OCI-LY3 (cell line): ENCODE measurements around the gene GNAL.

Experiments used
- H2AFZ ChIP-seq: fragments of 200-600, 300-600 bp; shearing (Covaris generic); 2 replicates; pipeline ENCODE4 v1.6.0; 2014; ENCODE audit warnings: antibody characterized with exemption, low read depth, low read length
- H3K27ac ChIP-seq: fragments of 200-600, 300-600 bp; sonication (generic); 2 replicates; pipeline ENCODE4 v1.5.1; 2014; ENCODE audit warnings: mild to moderate bottlenecking, low read length, moderate library complexity, mixed read lengths
- H3K27me3 ChIP-seq: fragments of 200-600, 300-600 bp; sonication (generic); 2 replicates; pipeline ENCODE4 v1.6.1; 2014; ENCODE audit warnings: low read depth, low read length, mixed read lengths
- H3K36me3 ChIP-seq: fragments of 200-600, 300-600 bp; sonication (generic); replicated peaks from 2 replicates; pipeline ENCODE3; 2014; ENCODE audit warnings: low read depth, low read length, mixed read lengths
- H3K4me1 ChIP-seq: fragments of 300-600, 200-600 bp; sonication (generic); 2 replicates; pipeline ENCODE4 v1.6.1; 2014; ENCODE audit warnings: low read length, mixed read lengths
- H3K4me2 ChIP-seq: fragments of 200-600, 300-600 bp; sonication (generic); 2 replicates; pipeline ENCODE4 v1.6.1; 2014; ENCODE audit warnings: low read length, mixed read lengths
- H3K4me3 ChIP-seq: fragments of 300-600, 200-600 bp; sonication (generic); 2 replicates; pipeline ENCODE4 v1.5.1; 2014; ENCODE audit warnings: antibody characterized with exemption, mild to moderate bottlenecking, low read length, moderate library complexity
- H3K79me2 ChIP-seq: fragments of 300-600, 200-600 bp; shearing (Covaris generic); 2 replicates; pipeline ENCODE4 v1.6.1; 2014; ENCODE audit warnings: mild to moderate bottlenecking, low read length, mixed read lengths
- H3K9ac ChIP-seq: fragments of 300-600, 200-600 bp; shearing (Covaris generic); 2 replicates; pipeline ENCODE4 v1.6.0; 2014; ENCODE audit warnings: mild to moderate bottlenecking, low read length, moderate library complexity
- H3K9me3 ChIP-seq: fragments of 200-600, 300-600 bp; shearing (Covaris generic); 2 replicates; pipeline ENCODE4 v1.6.1; 2014; ENCODE audit warnings: low read length, mixed read lengths; ENCODE audit not compliant: insufficient read depth
- H4K20me1 ChIP-seq: fragments of 200-600, 300-600 bp; sonication (generic); 2 replicates; pipeline ENCODE4 v1.6.1; 2016; ENCODE audit warnings: low read length, mixed read lengths; ENCODE audit not compliant: insufficient read depth
- EZH2phosphoT487 ChIP-seq: fragments of 200-600 bp; shearing (Covaris generic); IDR thresholded peaks from 2 replicates; pipeline ENCODE4 v1.6.1; 2018; ENCODE audit warnings: antibody characterized with exemption, mixed run types, low read depth
- TF ChIP-seq, protein P1 (sequence below): fragments of 200-600, 300-600 bp; sonication (generic); IDR thresholded peaks from 2 replicates; pipeline ENCODE4 v1.5.1; 2014; ENCODE audit warnings: antibody characterized with exemption, low read length, low read depth

Gene GNAL

DNA sequence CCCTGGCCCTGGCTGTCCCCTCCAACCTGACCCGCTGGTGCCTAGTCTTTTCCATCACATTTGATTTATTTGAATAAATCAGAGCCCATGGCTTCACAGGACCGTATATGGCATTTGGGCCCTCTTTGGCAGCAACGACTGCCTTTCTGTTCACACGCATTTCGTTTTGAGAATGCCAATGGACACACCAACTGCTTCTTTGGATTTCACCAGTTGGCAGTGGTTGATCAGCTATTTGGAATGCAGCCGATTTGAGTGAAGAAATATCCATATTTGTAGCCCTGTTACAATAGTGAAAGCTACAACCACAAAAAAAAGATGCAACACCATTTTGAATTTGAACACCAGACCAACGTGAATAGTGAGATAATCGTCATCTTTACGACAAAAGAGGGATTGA is 56.5 kb downstream of the GNAL start:
- H3K9me3 ChIP-seq: no peaks in the 10 kb centered on the region
- H4K20me1 ChIP-seq: no peaks in the 10 kb centered on the region
- H2AFZ ChIP-seq: no peak overlapping the region
- no peaks in the 10 kb centered on the region for H3K79me2 ChIP-seq
- H3K9ac ChIP-seq: no peak overlapping the region
- no peak overlapping the region for H3K4me3 ChIP-seq
- TF ChIP-seq, protein P1, sequence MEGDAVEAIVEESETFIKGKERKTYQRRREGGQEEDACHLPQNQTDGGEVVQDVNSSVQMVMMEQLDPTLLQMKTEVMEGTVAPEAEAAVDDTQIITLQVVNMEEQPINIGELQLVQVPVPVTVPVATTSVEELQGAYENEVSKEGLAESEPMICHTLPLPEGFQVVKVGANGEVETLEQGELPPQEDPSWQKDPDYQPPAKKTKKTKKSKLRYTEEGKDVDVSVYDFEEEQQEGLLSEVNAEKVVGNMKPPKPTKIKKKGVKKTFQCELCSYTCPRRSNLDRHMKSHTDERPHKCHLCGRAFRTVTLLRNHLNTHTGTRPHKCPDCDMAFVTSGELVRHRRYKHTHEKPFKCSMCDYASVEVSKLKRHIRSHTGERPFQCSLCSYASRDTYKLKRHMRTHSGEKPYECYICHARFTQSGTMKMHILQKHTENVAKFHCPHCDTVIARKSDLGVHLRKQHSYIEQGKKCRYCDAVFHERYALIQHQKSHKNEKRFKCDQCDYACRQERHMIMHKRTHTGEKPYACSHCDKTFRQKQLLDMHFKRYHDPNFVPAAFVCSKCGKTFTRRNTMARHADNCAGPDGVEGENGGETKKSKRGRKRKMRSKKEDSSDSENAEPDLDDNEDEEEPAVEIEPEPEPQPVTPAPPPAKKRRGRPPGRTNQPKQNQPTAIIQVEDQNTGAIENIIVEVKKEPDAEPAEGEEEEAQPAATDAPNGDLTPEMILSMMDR: no peak
- H3K4me1 ChIP-seq: 0 out of 2 replicates have a peak, but pooled peaks cover 4% of the 10 kb centered on the region
- H3K27ac ChIP-seq: no peak overlapping the region
- H3K4me2 ChIP-seq: no peak overlapping the region
- no peaks in the 10 kb centered on the region for H3K36me3 ChIP-seq
- H3K27me3 ChIP-seq: peaks cover 52% of the 10 kb centered on the region

DNA sequence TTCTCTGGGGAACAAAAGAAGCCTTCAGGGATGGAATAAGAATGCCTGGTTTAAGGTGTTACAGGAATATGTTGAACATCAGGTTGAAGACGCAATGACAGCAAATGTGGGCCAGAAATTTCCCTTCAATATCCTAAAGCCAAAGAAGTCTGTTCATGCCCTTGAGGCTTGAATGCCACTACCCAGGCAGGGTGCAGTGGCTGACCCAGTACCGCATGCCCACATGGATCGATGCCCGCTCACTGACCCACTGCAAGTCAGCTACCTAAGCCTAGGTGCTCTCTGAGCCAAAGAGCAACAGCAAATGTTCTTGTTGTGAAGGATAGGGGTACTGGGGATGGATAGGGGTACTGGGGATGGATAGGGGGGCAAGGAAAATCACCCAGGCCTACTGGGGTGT is 58.2 kb downstream of the GNAL start:
- no peaks in the 10 kb centered on the region for H3K36me3 ChIP-seq
- no peak overlapping the region for H2AFZ ChIP-seq
- H3K79me2 ChIP-seq: no peaks in the 10 kb centered on the region
- H3K4me3 ChIP-seq: no peak overlapping the region
- H3K27me3 ChIP-seq: peaks cover 38% of the 10 kb centered on the region
- H3K27ac ChIP-seq: no peak overlapping the region
- H3K9me3 ChIP-seq: no peaks in the 10 kb centered on the region
- H4K20me1 ChIP-seq: no peaks in the 10 kb centered on the region
- TF ChIP-seq EZH2phosphoT487: no peak
- TF ChIP-seq, protein P1: no peak
- no peak overlapping the region for H3K9ac ChIP-seq
- H3K4me1 ChIP-seq: 0 out of 2 replicates have a peak, but pooled peaks cover 4% of the 10 kb centered on the region
- no peak overlapping the region for H3K4me2 ChIP-seq

DNA sequence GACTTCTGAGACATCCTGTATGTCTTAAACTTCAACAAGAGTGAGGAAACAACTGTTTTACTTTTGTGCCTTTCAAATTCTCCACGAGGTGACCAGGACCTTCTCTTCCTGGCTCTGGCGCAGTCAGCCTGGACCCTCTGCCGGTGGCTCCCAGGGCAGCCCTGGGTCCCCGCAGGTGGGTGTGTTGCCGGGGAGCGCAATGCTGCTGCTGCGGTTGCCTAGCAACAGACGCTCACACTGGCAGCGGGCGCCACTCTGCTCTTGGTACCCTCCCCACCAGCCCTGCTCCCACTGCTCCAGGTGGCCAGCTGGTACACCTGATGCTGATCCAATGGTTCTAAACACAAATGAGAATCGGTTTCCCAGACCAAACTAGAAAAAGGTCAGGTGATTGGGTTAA is 58.7 kb downstream of the GNAL start:
- no peaks in the 10 kb centered on the region for H3K79me2 ChIP-seq
- H3K36me3 ChIP-seq: no peaks in the 10 kb centered on the region
- H2AFZ ChIP-seq: no peak overlapping the region
- no peaks in the 10 kb centered on the region for H3K9me3 ChIP-seq
- H3K4me2 ChIP-seq: no peak overlapping the region
- H3K27me3 ChIP-seq: peaks cover 33% of the 10 kb centered on the region
- H3K27ac ChIP-seq: no peak overlapping the region
- TF ChIP-seq, protein P1: no peak
- TF ChIP-seq EZH2phosphoT487: no peak
- H4K20me1 ChIP-seq: no peaks in the 10 kb centered on the region
- no peak overlapping the region for H3K4me3 ChIP-seq
- 0 out of 2 replicates have a peak, but pooled peaks cover 4% of the 10 kb centered on the region for H3K4me1 ChIP-seq
- no peak overlapping the region for H3K9ac ChIP-seq

DNA sequence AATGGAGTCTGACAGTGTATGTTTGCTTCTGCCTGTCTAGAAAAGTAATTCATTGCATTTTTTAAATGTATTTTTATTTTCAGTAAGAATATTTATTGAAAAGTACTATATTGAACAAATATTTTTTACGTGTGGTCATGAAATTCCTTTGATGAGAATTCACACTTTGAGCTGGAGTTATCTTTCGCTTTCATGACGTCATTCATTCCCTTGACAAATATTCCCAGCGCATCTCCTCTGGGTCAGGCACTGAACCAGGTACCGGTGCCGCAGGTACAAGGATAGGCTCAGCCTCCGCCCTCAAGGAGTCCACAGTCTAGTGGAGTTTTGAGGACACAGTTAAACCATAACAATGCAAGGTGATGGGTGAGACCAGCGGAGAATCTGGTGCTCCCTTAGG is 60.2 kb downstream of the GNAL start:
- TF ChIP-seq, protein P1: no peak
- no peak for TF ChIP-seq EZH2phosphoT487

More for the DNA sequence above, 60.2 kb downstream of the GNAL start:
- H3K4me2 ChIP-seq: no peak overlapping the region
- no peaks in the 10 kb centered on the region for H3K9me3 ChIP-seq
- no peaks in the 10 kb centered on the region for H3K79me2 ChIP-seq
- no peak overlapping the region for H3K9ac ChIP-seq
- H3K4me3 ChIP-seq: no peak overlapping the region
- H3K36me3 ChIP-seq: no peaks in the 10 kb centered on the region
- no peak overlapping the region for H2AFZ ChIP-seq
- H3K27me3 ChIP-seq: peaks cover 19% of the 10 kb centered on the region; the same call in 1 of the 2 replicates
- H3K27ac ChIP-seq: no peak overlapping the region
- 0 out of 2 replicates have a peak, but pooled peaks cover 4% of the 10 kb centered on the region for H3K4me1 ChIP-seq
- H4K20me1 ChIP-seq: no peaks in the 10 kb centered on the region
